ENCODE measurements around the gene CISD3.
"Not testable (repeated sequence)": the region's sequence is repeated elsewhere in the genome, so short reads cannot be mapped to it uniquely, and the experiment has no call there.

CISD3 gene

DNA sequence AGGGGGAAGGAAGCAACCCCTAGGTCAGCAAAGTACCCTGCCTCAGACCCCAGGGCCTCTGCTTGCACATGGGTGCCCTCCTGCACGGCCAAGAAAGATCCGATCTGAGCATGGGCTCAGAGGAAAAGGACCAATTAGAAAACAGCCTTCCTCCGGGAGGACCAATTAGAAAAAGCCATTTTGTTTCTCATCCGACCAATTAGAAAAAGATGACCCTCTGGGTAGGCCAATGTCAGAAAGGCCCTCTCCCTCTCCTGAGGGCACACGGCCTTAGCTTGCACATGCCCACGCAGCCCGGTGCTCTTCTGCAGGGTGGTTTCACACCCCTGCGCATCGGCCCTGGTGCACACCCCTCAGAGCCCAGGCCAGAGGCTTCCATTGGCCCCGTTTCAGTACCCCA is 5.1 kb upstream of the CISD3 start:
- in situ Hi-C loops (cut with HindIII; ENCODE audit: low sequenced_read_pairs): no loop called here

DNA sequence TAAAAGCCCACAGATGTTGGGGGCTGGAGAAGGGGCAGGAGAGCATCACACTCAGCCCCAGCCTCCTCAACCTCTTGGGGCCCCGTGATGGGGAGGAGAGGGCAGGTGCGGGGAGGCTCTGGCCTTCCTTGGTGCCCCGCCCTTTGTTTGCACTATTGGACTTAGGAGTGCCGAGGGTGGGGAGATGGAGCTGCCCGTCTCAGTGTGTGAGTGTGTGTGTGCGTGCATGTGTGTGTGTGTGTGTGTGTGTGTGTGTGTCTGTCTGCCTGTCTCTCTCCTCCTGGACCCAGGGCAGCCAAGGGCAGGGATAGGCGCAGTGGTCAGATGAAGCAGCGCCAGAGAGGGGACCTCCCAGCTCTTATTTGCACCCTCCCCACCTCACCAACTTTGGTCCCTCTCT is 4.0 kb upstream of the CISD3 start:
- in situ Hi-C loops (cut with HindIII; ENCODE audit: low sequenced_read_pairs): not testable (repeated sequence)

DNA sequence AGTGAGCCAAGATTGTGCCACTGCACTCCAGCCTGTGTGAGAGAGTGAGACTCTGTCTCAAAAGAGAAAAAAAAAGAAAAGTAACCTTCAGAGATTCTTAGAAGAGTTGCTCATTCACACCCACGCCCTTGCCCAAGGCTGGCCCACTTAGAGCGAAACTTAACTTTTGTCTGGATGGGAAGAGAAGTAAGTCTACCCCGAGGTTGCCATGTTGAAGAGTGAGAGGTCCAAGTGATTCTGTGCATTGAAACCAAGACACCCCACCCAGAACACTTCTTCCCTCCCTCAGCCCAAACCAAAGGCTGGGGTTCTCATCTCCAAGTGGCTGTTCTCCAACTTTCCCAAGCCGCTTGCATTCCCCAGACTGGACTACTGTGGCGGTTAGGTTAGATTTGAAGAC is 2.4 kb upstream of the CISD3 start:
- in situ Hi-C loops (cut with HindIII; ENCODE audit: low sequenced_read_pairs): no loop called here

DNA sequence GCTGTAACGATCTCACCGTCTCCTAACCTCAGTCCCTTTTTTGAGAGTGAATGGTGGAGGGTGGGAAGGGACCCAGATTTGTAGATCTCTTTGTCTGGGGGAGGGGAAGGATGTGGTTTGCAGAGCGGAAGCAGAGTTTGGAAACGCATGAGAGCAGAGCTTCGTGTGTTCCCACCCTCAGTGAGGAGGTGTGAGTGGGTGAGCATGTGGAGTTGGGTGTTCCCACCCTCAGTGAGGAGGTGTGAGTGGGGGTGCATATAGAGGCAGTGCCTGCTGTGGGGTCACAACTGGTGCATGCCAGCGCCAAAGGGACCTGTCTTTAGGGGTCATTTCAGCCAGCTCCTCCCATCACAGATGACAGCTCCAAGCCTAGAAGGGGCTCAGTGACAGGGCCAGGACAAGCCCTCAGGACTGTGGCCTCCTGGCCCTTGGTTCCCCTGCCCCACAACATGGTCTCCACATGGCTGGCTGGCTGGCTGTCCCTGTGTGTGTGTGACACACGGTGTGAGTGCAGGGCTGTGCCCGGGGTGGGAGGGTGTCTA is 1.8 kb upstream of the CISD3 start:
- in situ Hi-C loops (cut with HindIII; ENCODE audit: low sequenced_read_pairs): no loop called here

DNA sequence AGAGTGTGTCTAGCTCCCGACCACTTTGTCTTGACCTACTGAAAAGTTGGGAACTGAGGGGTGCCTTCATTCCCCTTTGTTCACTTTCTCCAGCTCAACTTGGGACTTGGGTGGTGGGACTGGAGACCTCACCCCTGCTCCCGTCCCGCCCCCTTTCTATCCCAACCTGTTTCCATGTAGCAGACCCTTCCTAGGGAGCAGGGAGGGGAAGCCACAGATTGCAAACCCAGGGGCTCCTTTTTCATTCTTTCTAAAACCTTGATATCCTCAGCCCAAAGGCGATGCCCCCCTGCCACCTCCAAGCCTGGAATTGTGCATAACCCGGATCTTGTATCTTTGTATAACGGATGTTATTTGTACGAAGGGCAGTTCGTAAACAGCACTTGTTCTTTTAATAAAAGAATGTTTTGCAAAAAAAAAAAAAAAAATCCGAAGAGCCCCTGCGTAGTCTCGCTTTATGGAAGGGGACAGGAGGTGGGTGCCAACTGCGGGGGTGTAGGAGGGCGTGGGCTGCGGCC is 714 bp upstream of the CISD3 start:
- in situ Hi-C loops (cut with HindIII; ENCODE audit: low sequenced_read_pairs): no loop called here

DNA sequence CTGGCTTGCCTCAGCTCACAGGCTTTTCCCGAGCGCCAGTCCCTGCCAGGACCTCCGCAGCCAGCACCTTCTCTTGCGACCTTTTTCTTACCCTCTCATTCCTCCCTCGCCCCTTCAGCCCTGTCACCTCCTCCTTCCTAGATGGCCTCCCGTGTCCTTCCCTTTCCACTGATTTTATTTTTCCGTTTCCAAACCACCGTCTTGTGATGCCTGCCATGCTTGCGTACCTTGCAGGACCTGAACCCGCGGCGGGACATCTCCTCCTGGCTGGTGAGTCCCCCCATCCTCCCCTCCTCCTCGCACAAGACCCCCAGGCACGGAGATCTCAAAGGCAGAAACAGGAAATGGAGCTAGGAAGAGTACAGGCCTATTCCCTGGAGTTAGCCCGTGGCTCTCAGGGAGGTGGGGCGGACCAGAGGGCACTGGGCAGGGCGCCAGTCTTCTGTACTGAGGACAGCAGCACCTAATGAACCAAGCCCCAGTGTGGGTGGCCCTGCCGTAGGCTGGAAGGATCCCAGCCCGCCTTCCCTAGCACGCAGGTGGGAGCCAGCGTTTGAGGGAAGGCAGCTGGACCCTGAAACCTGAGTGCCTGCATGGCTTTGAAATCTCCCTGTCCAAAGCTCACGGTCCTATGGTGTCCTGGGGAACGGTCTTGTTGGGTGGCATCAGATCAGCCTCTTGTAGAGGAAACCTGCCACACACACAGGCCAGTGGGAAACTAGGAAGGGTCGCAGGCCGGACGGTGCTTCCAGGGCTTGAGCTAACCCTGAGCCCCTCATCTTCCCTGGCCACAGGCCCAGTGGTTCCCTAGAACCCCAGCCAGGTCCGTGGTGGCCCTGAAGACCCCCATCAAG is 612 bp downstream of the CISD3 start:
- in situ Hi-C loops (cut with HindIII; ENCODE audit: low sequenced_read_pairs): no loop called here

DNA sequence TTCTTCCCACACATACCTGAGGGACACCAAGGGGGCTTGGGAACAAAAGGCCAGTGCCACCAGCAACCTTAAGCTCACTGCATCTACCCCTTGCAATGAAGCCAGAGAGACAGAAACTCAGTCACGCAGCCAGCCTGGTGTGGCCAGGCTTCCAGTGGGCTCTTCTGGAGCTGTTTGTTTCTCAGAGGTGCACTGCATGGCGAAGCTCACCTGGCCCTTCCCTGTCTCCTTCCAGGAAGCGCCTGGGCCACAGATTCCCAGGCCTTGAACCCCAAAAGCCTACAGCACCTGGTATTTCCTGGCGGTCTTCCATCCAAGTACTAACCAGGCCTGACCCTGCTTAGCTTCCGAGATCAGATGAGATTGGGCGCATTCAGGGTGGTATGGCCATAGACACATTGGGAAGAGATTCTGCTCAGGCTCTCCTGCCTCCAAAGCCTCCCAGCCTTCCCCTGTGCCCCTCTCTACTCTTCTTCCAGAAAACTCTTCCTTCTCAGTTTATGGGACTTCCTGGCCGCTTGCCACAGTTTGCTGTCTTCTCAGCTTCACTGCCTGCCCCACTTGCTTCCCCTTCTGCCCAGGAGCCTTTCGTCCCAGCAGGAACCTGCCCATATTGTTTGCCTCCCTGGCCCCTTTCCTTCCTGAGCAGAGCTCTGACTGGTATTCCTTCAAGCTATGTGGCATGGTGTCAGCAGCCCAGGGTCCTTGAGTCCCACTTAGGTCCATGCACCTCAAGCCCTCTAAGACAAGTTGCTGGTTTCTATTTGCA is 1.6 kb downstream of the CISD3 start:
- in situ Hi-C loops (cut with HindIII; ENCODE audit: low sequenced_read_pairs): no loop called here

DNA sequence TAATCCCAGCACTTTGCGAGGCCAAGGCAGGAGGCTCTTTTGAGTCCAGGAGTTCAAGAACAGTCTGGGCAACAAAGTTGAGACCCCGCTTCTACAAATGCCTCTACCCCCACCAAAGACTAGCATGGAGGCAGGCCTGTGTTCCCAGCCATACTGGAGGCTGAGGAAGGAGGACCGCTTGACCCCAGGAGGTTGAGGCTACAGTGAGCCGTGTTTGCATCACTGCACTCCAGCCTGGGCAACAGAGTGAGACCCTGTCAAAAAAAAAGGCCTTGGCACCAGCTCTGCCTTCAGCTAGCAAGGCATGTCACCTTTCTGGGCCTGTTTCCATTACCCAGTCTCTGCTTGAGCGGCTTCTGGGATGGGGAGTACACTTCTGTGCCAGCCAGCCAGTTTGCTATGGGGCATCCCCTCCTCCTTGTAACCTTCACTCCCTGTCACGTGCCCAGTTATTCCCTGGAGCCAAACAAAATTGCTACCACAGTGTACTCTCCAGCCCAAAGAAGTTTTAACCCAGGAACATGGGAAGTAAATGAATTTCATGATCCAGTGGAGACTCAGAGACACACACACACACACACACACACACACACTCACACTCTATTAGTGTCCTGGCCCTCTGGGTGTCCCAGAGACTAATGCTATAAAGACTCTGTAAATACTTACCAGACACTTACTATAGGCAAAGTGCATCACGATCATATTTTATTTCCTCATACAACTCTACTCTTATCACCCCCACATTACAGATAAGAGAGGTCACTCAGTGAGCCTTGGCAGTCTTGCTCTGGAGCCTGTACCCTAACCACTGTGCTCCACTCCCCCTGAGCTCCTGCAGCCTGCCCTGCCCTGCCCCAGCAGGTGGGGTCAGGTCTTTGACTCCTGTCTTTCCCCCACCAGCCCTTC is 2.5 kb downstream of the CISD3 start:
- in situ Hi-C loops (cut with HindIII; ENCODE audit: low sequenced_read_pairs): no loop called here

DNA sequence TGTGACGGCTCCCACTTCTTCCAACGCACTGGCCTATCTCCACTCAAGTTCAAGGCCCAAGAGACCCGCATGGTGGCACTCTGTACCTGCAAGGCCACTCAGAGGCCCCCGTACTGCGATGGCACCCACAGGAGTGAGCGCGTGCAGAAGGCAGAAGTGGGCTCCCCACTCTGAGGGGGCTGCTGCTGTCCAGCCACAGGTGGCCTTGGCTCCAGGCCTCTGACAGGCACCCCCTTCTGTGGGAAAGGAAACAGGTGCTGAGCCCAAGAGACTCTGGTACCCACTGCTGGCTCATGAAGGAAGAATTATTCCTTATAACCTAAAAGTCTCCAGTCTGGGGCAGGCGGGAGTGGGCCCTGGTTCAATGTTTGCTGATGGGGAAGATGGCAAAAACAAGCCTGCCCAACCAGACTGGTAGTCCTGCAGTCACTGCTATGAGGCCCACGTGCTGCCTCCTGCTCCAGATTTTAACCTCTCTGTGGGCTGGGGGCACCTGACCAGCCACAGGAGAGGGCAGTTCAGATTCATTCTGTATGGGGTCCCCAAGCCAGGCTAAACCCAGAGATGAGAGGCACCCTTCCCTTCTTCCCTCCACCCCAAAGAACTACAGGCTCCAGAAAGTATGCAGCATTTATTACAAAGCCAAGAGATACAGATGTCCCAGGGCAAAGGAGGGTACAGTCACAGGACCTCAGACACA is 3.3 kb downstream of the CISD3 start:
- in situ Hi-C loops (cut with HindIII; ENCODE audit: low sequenced_read_pairs): no loop called here

DNA sequence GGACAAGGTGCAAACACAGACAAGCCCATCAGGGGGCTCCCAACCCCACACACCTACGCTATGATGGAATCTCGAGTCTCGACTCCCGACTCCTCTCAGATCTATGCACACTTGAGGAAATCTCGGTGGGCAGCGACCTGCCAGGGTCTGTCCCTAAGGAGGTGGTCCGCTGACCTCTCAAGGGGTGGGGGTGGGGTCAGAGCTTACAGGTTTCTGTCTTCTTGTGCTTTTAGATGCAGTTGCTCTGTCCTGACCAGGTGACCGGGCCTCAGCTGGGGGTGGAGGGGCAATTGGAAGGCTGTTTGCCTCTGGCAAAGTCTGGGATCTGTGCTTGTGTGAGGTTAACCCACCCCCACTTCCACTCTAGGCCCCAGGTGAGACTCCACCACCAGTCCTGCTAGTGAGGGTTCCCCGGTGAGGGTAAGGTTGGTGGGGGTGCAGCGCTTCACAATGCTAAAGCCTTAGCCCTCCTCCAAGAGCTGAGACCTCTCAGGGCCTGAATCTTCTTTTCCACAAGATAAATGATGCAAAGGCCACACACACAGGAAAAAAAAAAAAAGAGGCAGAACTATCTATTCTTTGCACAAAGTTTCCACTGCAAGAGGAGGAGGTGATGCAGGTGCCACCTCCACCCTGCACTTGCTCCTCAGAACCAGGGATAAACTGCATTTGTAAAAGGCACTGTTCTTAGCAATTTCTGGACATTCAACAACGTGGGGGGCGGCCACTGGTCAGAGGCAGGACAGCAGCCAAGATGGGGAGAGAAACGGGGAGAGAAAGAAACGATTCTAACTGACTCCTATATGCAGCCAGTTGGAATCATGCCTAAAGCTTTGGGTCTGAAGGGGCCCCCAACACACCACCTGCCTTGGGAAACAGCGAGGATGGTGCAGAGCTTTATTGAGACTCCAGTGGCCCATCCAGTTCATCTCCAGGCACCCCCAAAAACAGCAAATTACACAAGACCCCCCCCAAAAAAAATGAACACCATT is 4.1 kb downstream of the CISD3 start:
- in situ Hi-C loops (cut with HindIII; ENCODE audit: low sequenced_read_pairs): no loop called here

DNA sequence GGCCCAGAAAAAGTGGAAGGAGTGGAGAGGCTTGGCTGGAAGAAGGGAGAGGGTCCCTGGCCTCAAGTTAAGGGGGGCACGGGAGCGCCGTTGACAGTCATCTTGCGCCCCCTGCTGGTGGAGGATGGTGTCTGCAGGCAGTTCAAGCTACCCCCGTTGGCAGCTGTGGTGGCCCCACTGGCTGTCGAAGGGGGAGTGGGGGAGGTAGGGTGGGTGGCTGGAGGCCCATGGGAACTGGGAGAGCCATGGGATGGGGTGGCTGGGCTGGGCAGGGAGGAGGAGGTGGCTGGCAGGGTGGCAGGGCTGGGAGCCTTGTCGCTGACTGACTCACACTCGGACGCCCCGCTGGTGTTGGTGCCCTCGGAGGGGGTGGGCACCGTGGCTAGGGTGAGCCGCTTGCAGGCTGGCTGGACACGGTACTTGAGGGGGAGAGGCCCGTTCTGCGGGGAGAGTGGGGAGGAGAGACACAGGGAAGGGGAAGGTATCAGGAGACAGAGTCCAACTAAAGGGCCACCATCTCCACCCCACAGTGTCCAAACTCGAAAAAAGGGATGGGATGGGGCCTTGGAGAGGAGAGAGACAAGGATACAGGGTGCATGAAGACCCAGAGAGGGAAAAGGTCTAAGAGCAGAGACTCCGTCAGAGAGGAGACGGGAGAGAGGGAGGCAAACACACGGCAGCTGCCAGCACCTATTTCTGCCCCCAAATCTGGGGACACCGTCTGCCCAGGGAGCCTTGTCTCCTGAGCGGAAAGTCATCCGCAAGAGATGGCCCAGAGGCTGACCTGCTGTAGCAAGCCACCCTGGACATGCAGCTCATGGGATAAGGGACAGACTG is 5.2 kb downstream of the CISD3 start:
- in situ Hi-C loops (cut with HindIII; ENCODE audit: low sequenced_read_pairs): no loop called here

DNA sequence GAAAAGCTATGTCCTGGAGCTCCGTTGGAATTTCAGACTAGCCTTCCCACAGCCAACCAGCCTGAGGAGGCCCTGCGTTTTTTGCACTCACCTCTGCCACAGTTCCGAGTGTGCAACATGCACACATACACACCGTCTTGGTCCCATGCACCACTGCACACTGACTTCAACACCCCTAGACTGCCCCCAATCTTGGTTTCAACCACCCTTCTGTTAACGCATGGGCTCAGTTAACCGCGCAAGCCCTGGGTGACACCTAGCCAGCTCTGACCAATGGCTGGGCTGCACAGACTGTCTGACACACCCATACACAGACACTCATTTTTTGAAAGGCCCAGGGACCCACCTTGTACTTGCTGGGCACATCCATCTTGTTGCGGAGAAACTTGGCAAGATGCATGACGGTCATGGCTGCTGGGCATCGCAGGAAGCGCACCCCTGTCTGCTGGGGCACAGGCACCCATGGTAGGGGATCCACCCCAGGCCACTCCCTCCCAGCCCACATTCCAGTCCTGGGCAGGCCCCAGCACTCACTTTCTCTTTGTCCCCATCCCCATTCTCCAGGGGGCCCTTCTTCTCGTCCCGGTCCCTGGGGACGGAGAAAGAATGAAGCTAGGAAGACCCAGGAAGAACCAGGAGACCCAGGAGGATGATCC is 8.0 kb downstream of the CISD3 start:
- in situ Hi-C loops (cut with HindIII; ENCODE audit: low sequenced_read_pairs): no loop called here

DNA sequence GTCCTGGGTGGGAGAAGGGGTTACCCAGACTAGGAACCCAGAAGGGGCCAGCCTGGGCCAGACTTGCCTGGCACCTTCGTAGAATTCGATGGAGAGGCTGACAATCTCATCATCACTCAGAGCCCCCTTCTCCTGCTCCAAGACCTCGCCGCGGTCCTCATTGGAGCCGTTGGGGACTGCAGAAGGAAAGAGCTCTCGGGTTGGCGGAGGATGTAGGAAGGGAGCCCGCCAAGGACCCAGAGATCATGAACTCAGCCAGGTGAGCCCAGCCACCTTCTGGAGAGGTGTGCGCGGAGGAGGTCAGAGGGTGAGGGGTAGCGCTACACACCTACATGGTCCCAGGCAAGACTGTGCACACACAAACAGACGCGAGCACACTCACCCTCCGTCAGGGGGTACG is 8.5 kb downstream of the CISD3 start:
- in situ Hi-C loops (cut with HindIII; ENCODE audit: low sequenced_read_pairs): no loop called here

DNA sequence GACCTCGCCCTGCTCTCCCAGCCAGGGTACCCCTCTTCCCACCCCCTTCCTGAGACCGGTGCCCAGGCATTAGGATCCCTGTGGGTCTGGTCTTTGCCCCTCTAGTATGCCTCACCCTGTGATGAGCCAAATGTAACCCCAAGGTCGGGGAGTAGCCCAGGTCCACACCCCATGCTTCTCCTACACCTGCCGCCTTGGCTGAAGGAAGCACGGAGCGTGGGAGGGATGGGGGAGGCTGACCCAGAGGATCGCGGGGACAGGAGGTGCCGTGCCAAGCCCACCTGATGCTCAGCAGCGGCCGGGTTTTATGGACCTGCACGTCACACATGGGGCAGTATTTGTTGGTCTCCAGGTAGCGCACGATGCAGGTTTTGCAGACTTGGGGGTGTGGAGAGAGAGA is 9.2 kb downstream of the CISD3 start:
- in situ Hi-C loops (cut with HindIII; ENCODE audit: low sequenced_read_pairs): no loop called here

DNA sequence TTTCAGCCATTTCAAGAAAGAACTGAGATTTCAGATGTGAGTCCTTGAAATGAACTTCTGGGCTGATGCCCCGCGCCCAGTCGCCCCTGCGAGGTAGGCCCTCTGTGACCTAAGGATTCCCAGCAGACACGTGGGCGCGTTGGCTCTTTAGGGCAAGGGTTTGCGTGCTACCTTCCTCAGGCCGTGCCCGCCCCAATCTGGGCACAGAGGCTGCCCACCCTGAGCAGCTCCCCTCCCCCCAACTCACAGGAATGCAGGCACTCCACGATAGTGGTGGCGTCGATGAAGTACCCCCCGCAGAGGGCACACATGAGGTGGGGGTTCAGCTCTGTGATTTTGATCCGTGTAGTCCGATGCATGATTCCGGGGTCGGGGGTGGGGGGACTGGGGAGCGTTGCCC is 9.9 kb downstream of the CISD3 start:
- in situ Hi-C loops (cut with HindIII; ENCODE audit: low sequenced_read_pairs): no loop called here

DNA sequence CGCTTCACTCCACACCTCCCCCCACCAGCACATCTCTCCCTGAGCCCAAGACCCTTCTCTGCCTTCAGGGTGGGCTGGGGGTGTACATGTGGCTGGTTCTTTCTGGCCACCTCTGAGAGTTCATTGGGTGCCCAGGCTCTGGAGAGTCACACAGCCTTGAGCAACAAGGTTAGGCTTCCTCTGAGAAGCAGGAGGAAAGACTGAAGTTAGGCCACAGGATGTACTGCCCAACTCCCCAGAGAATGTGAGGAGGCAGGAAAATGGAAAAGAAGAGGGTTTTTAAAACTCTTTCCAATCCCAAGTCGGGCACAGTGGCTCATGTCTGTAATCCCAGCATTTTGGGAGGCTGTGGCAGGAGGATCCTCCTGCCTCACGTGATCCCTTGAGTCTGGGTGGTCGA is 10.7 kb downstream of the CISD3 start:
- in situ Hi-C loops (cut with HindIII; ENCODE audit: low sequenced_read_pairs): no loop called here

DNA sequence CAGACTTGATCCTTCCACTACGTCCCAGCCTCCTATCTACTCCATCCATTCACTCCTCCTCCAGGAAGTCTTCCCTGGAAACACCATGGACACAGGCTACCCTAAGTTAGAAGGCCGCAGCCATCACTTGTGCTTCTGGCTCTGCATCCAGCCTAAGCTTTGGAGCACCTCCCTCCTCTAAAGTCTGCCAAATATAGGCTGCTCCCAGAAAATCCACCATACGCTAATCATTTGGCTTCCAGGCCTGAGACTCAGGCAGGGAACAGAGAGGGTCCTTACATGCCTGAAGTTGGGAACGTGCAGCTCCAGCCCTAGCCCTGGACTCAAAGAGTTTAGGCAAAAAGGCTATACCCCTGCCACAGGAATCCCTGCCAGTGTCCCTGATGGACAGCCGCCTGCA is 11.3 kb downstream of the CISD3 start:
- in situ Hi-C loops (cut with HindIII; ENCODE audit: low sequenced_read_pairs): no loop called here
